K562 (cell line): ENCODE measurements around the gene ITGAL.

Experiments
- BHLHE40 ChIP-seq: IDR thresholded peaks from 2 replicates; pipeline ENCODE4 v1.6.1; 2011; ENCODE audit warnings: low read length, improper control_type of control experiment
- JUND ChIP-seq, 2 experiments: IDR thresholded peaks; 2 replicates in 1 of 2; 3 replicates in 1 of 2; pipeline ENCODE4 v1.6.1; 2011; ENCODE audit warnings: borderline replicate concordance in 2 of 2, low read depth in 2 of 2, low read length in 2 of 2, improper control_type of control experiment in 1 of 2, missing biosample characterization in 1 of 2, missing genetic modification characterization in 1 of 2, missing genetic modification reagents in 1 of 2
- KAT7 ChIP-seq: sonication (generic); formaldehyde crosslinking; IDR thresholded peaks from 2 replicates; pipeline ENCODE4 v1.8.0; 2022; ENCODE audit warnings: missing genetic modification reagents, mild to moderate bottlenecking, borderline replicate concordance
- SETDB1 ChIP-seq: IDR thresholded peaks from one replicate; pipeline ENCODE4 v1.6.1; 2012; ENCODE audit warnings: low read length, control low read depth, inconsistent platforms
- SLC30A9 ChIP-seq: fragments of 250-450 bp; sonication (Bioruptor Pico); IDR thresholded peaks from 2 replicates; pipeline ENCODE4 v1.8.0; 2022; ENCODE audit warnings: mild to moderate bottlenecking, moderate library complexity
- TGIF2 ChIP-seq: sonication (generic); formaldehyde crosslinking; IDR thresholded peaks from 2 replicates; pipeline ENCODE4 v1.8.1; 2022; ENCODE audit warnings: mild to moderate bottlenecking, missing genetic modification reagents, moderate library complexity
- ZKSCAN1 ChIP-seq: fragments of 150-350 bp; IDR thresholded peaks from 2 replicates; pipeline ENCODE4 v1.6.1; 2016; ENCODE audit warnings: low read depth, low read length
- ZNF740 ChIP-seq, 3 experiments: fragments of 200-800 bp in 1 of 3; sonication (Bioruptor generic) in 1 of 3; sonication (generic) in 1 of 3; formaldehyde crosslinking in 1 of 3; IDR thresholded peaks; 2 replicates each; pipeline versions ENCODE4 v1.6.1 to v1.8.0; 2016 to 2022; ENCODE audit warnings: mild to moderate bottlenecking in 2 of 3, missing compliant biosample characterization in 2 of 3, missing genetic modification characterization in 2 of 3, missing genetic modification reagents in 1 of 3
- TF ChIP-seq, protein P1 (sequence below), 3 experiments: IDR thresholded peaks in 2 of 3; conservative IDR thresholded peaks in 1 of 3; 2 replicates each; pipeline ENCODE4 v1.5.1; 2011 to 2012; ENCODE audit warnings: low read length in 3 of 3, mild to moderate bottlenecking in 3 of 3, control low read depth in 2 of 3, improper control_type of control experiment in 1 of 3, inconsistent platforms in 1 of 3, low read depth in 1 of 3, mixed read lengths in 1 of 3, moderate library complexity in 1 of 3; ENCODE audit not compliant: insufficient read depth in 2 of 3
- TF ChIP-seq, protein P2 (sequence below): fragments of 450-650 bp; conservative IDR thresholded peaks from 2 replicates; pipeline ENCODE4 v1.6.1; 2016; ENCODE audit warnings: missing genetic modification characterization, low read depth, mild to moderate bottlenecking, control low read depth, missing compliant biosample characterization
- TF ChIP-seq, protein P3 (sequence below), 2 experiments: fragments of 450-650 bp; formaldehyde crosslinking in 1 of 2; IDR thresholded peaks; 2 replicates each; pipeline versions ENCODE4 v1.4.0 to v1.6.1; 2014 to 2020; ENCODE audit warnings: mild to moderate bottlenecking in 2 of 2, borderline replicate concordance in 1 of 2, low read depth in 1 of 2

DNA sequence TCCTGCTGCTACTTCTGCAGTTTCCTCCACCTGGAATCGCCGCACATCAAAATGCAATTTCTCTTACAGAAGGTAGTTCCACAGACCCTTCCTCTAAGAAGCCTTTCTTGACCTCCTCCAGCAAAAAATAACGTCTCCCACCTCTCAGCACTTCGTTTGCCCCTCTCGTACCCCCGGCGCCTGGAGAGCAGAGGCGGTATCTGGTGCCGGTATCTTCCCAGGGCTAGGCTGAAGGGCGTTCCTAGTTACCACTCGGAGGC is 43.2 kb upstream of the ITGAL start:
- TF ChIP-seq KAT7 (CRISPR knock-in tag) (no peak; the same call in 1 of the 2 replicates), SETDB1 (no peak), TGIF2 (CRISPR knock-in tag) (no peak), JUND (IDR thresholded peaks at IDR 0.05; ENCODE audit: borderline replicate concordance, low read depth, low read length) (no peak), JUND (tag; IDR thresholded peaks at IDR 0.05; ENCODE audit: borderline replicate concordance, low read depth, low read length) (no peak), ZNF740 (CRISPR knock-in tag; IDR thresholded peaks at IDR 0.05) (no peak), ZNF740 (tag; IDR thresholded peaks at IDR 0.05) (no peak), SLC30A9 (no peak), ZKSCAN1 (no peak), BHLHE40 (no peak)
- TF ChIP-seq, protein P1, sequence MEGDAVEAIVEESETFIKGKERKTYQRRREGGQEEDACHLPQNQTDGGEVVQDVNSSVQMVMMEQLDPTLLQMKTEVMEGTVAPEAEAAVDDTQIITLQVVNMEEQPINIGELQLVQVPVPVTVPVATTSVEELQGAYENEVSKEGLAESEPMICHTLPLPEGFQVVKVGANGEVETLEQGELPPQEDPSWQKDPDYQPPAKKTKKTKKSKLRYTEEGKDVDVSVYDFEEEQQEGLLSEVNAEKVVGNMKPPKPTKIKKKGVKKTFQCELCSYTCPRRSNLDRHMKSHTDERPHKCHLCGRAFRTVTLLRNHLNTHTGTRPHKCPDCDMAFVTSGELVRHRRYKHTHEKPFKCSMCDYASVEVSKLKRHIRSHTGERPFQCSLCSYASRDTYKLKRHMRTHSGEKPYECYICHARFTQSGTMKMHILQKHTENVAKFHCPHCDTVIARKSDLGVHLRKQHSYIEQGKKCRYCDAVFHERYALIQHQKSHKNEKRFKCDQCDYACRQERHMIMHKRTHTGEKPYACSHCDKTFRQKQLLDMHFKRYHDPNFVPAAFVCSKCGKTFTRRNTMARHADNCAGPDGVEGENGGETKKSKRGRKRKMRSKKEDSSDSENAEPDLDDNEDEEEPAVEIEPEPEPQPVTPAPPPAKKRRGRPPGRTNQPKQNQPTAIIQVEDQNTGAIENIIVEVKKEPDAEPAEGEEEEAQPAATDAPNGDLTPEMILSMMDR (IDR thresholded peaks at IDR 0.05 in 2 of 3, conservative IDR thresholded peaks at IDR 0.05 in 1 of 3; ENCODE audit: insufficient read depth in 2 of 3, low read depth in 1 of 3, low read length in 3 of 3), result no peak
- TF ChIP-seq, protein P2, sequence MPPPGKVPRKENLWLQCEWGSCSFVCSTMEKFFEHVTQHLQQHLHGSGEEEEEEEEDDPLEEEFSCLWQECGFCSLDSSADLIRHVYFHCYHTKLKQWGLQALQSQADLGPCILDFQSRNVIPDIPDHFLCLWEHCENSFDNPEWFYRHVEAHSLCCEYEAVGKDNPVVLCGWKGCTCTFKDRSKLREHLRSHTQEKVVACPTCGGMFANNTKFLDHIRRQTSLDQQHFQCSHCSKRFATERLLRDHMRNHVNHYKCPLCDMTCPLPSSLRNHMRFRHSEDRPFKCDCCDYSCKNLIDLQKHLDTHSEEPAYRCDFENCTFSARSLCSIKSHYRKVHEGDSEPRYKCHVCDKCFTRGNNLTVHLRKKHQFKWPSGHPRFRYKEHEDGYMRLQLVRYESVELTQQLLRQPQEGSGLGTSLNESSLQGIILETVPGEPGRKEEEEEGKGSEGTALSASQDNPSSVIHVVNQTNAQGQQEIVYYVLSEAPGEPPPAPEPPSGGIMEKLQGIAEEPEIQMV (tag), result no peak
- TF ChIP-seq, protein P3, sequence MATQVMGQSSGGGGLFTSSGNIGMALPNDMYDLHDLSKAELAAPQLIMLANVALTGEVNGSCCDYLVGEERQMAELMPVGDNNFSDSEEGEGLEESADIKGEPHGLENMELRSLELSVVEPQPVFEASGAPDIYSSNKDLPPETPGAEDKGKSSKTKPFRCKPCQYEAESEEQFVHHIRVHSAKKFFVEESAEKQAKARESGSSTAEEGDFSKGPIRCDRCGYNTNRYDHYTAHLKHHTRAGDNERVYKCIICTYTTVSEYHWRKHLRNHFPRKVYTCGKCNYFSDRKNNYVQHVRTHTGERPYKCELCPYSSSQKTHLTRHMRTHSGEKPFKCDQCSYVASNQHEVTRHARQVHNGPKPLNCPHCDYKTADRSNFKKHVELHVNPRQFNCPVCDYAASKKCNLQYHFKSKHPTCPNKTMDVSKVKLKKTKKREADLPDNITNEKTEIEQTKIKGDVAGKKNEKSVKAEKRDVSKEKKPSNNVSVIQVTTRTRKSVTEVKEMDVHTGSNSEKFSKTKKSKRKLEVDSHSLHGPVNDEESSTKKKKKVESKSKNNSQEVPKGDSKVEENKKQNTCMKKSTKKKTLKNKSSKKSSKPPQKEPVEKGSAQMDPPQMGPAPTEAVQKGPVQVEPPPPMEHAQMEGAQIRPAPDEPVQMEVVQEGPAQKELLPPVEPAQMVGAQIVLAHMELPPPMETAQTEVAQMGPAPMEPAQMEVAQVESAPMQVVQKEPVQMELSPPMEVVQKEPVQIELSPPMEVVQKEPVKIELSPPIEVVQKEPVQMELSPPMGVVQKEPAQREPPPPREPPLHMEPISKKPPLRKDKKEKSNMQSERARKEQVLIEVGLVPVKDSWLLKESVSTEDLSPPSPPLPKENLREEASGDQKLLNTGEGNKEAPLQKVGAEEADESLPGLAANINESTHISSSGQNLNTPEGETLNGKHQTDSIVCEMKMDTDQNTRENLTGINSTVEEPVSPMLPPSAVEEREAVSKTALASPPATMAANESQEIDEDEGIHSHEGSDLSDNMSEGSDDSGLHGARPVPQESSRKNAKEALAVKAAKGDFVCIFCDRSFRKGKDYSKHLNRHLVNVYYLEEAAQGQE (IDR thresholded peaks at IDR 0.05; ENCODE audit: borderline replicate concordance), result no peak
- TF ChIP-seq, protein P3 (CRISPR knock-in tag; IDR thresholded peaks at IDR 0.05; ENCODE audit: low read depth), result no peak
